SJCRH30 (cell line): Measurements from ENCODE around the gene GLT6D1. TPM values are rescaled to one million over a fixed set of nuclear protein-coding genes. Genes with fewer than 3 reads are reported as not detected.
"Not testable (repeated sequence)": the region's sequence is repeated elsewhere in the genome, so short reads cannot be mapped to it uniquely, and the experiment has no call there.

Experiments used
- DNase-seq, 2 experiments: peaks; one replicate each; pipeline ENCODE4 v3.0.0-alpha.2; 2015 to 2020
- H3K27ac ChIP-seq: fragments of 250-450 bp; sonication (Bioruptor Pico); 2 replicates; pipeline ENCODE4 v1.5.1; 2020; ENCODE audit warnings: mild to moderate bottlenecking, moderate library complexity
- H3K27me3 ChIP-seq: fragments of 250-450 bp; sonication (Bioruptor Pico); 2 replicates; pipeline ENCODE4 v1.5.1; 2020; ENCODE audit warnings: mild to moderate bottlenecking, moderate library complexity
- H3K36me3 ChIP-seq: fragments of 250-450 bp; sonication (Bioruptor Pico); 2 replicates; pipeline ENCODE4 v1.5.1; 2020; ENCODE audit warnings: mild to moderate bottlenecking, moderate library complexity
- H3K4me1 ChIP-seq: fragments of 250-450 bp; sonication (Bioruptor Pico); 2 replicates; pipeline ENCODE4 v1.5.1; 2020; ENCODE audit warnings: mild to moderate bottlenecking, moderate library complexity
- H3K4me3 ChIP-seq: fragments of 250-450 bp; sonication (Bioruptor Pico); 2 replicates; pipeline ENCODE4 v1.5.1; 2020; ENCODE audit warnings: mild to moderate bottlenecking, moderate library complexity
- H3K9me3 ChIP-seq: fragments of 250-450 bp; sonication (Bioruptor Pico); replicated peaks from 2 replicates; pipeline ENCODE4 v1.5.1; 2020; ENCODE audit warnings: mild to moderate bottlenecking, moderate library complexity
- total RNA-seq: library from RNA; depleted of rRNA; stranded (reverse); fragments of >200 nt; shearing (Covaris generic); gene quantifications from 2 replicates; pipeline ENCODE4 v1.2.3, GENCODE V29; 2014

Gene GLT6D1
- total RNA-seq, 1 experiment from 2014 or later: not detected

GRCh38 chr9:135660407-135660806 is 21.1 kb upstream of the GLT6D1 start:
- Histone ChIP-seq H3K9me3 (no peaks in the 10 kb centered on the region), H3K27ac (no peak overlapping the region), H3K36me3 (no peaks in the 10 kb centered on the region), H3K4me1 (peaks cover 11% of the 10 kb centered on the region; the same call in 1 of the 2 replicates), H3K27me3 (no peaks in the 10 kb centered on the region; the same call in 1 of the 2 replicates), H3K4me3 (no peak overlapping the region)
- no peak for DNase-seq

GRCh38 chr9:135659252-135659651 is 19.9 kb upstream of the GLT6D1 start:
- H3K9me3 ChIP-seq: no peaks in the 10 kb centered on the region; the same call in 1 of the 2 replicates
- no peak overlapping the region for H3K4me3 ChIP-seq
- H3K27ac ChIP-seq: no peak overlapping the region
- no peaks in the 10 kb centered on the region; the same call in 1 of the 2 replicates for H3K27me3 ChIP-seq
- no peaks in the 10 kb centered on the region for H3K36me3 ChIP-seq
- DNase-seq: no peak
- H3K4me1 ChIP-seq: peaks cover 11% of the 10 kb centered on the region; the same call in 1 of the 2 replicates

- no peak overlapping the region for H3K27ac ChIP-seq
- peaks cover 5% of the 10 kb centered on the region; the same call in 1 of the 2 replicates for H3K4me1 ChIP-seq
- no peaks in the 10 kb centered on the region for H3K36me3 ChIP-seq
- no peak for DNase-seq
- H3K27me3 ChIP-seq: no peaks in the 10 kb centered on the region; the same call in 1 of the 2 replicates
- peaks cover 10% of the 10 kb centered on the region for H3K9me3 ChIP-seq
- H3K4me3 ChIP-seq: no peak overlapping the region
Measured at GRCh38 chr9:135657416-135657815, 18.1 kb upstream of the GLT6D1 start.

GRCh38 chr9:135655317-135655716 is 16.0 kb upstream of the GLT6D1 start:
- no peak overlapping the region for H3K4me3 ChIP-seq
- no peak overlapping the region for H3K27ac ChIP-seq
- DNase-seq: no peak
- H3K9me3 ChIP-seq: peaks cover 10% of the 10 kb centered on the region
- H3K36me3 ChIP-seq: no peaks in the 10 kb centered on the region
- no peaks in the 10 kb centered on the region for H3K4me1 ChIP-seq
- no peaks in the 10 kb centered on the region; the same call in 1 of the 2 replicates for H3K27me3 ChIP-seq

- H3K27ac ChIP-seq: no peak overlapping the region
- H3K4me3 ChIP-seq: no peak overlapping the region
- no peak for DNase-seq
- H3K27me3 ChIP-seq: no peaks in the 10 kb centered on the region
- H3K9me3 ChIP-seq: peaks cover 29% of the 10 kb centered on the region
- no peaks in the 10 kb centered on the region for H3K4me1 ChIP-seq
- H3K36me3 ChIP-seq: no peaks in the 10 kb centered on the region
Measured at GRCh38 chr9:135650408-135650807, 11.1 kb upstream of the GLT6D1 start.

- DNase-seq: no peak
- H3K4me3 ChIP-seq: no peak overlapping the region
- H3K36me3 ChIP-seq: no peaks in the 10 kb centered on the region
- H3K4me1 ChIP-seq: no peaks in the 10 kb centered on the region
- H3K27me3 ChIP-seq: no peaks in the 10 kb centered on the region
- H3K27ac ChIP-seq: no peak overlapping the region
- peaks cover 35% of the 10 kb centered on the region for H3K9me3 ChIP-seq
Measured at GRCh38 chr9:135649508-135649907, 10.2 kb upstream of the GLT6D1 start.

GRCh38 chr9:135648494-135649410 is 9.4 kb upstream of the GLT6D1 start:
- H3K27ac ChIP-seq: no peak overlapping the region
- H3K4me3 ChIP-seq: no peak overlapping the region
- H3K36me3 ChIP-seq: no peaks in the 10 kb centered on the region
- no peaks in the 10 kb centered on the region for H3K27me3 ChIP-seq
- no peak for DNase-seq
- no peaks in the 10 kb centered on the region for H3K4me1 ChIP-seq
- H3K9me3 ChIP-seq: peaks cover 34% of the 10 kb centered on the region

GRCh38 chr9:135647884-135648283 is 8.5 kb upstream of the GLT6D1 start:
- Histone ChIP-seq H3K27ac (no peak overlapping the region), H3K4me1 (no peaks in the 10 kb centered on the region), H3K9me3 (peaks cover 26% of the 10 kb centered on the region), H3K36me3 (no peaks in the 10 kb centered on the region), H3K4me3 (no peak overlapping the region), H3K27me3 (no peaks in the 10 kb centered on the region)
- DNase-seq: no peak

GRCh38 chr9:135644631-135645218 is 5.4 kb upstream of the GLT6D1 start:
- H3K9me3 ChIP-seq: peaks cover 25% of the 10 kb centered on the region
- no peaks in the 10 kb centered on the region for H3K36me3 ChIP-seq
- DNase-seq: no peak
- H3K27ac ChIP-seq: no peak overlapping the region
- H3K27me3 ChIP-seq: no peaks in the 10 kb centered on the region
- no peaks in the 10 kb centered on the region; the same call in 1 of the 2 replicates for H3K4me1 ChIP-seq
- no peak overlapping the region for H3K4me3 ChIP-seq

- Histone ChIP-seq H3K36me3 (no peaks in the 10 kb centered on the region), H3K27ac (no peak overlapping the region)
Measured at GRCh38 chr9:135641745-135642144, 2.4 kb upstream of the GLT6D1 start.

GRCh38 chr9:135641047-135641446 is 1.7 kb upstream of the GLT6D1 start:
- no peaks in the 10 kb centered on the region for H3K36me3 ChIP-seq
- no peak overlapping the region for H3K4me3 ChIP-seq
- no peak overlapping the region for H3K27ac ChIP-seq
- H3K27me3 ChIP-seq: peaks cover 4% of the 10 kb centered on the region; the same call in 1 of the 2 replicates
- no peaks in the 10 kb centered on the region; the same call in 1 of the 2 replicates for H3K4me1 ChIP-seq
- H3K9me3 ChIP-seq: peaks cover 8% of the 10 kb centered on the region
- DNase-seq: no peak

More at GRCh38 chr9:135641745-135642144, 2.4 kb upstream of the GLT6D1 start:
- no peaks in the 10 kb centered on the region; the same call in 1 of the 2 replicates for H3K4me1 ChIP-seq
- peaks cover 8% of the 10 kb centered on the region for H3K9me3 ChIP-seq
- H3K4me3 ChIP-seq: no peak overlapping the region
- peaks cover 4% of the 10 kb centered on the region; the same call in 1 of the 2 replicates for H3K27me3 ChIP-seq
- no peak for DNase-seq

GRCh38 chr9:135636930-135637530 is 2.3 kb downstream of the GLT6D1 start:
- not testable (repeated sequence) for H3K27ac ChIP-seq, DNase-seq, H3K4me3 ChIP-seq, H3K36me3 ChIP-seq, H3K4me1 ChIP-seq, H3K9me3 ChIP-seq
- peaks cover 14% of the 10 kb centered on the region; the same call in 1 of the 2 replicates for H3K27me3 ChIP-seq

GRCh38 chr9:135632841-135633240 is 6.5 kb downstream of the GLT6D1 start:
- DNase-seq: no peak
- no peak overlapping the region for H3K27ac ChIP-seq
- H3K4me1 ChIP-seq: no peaks in the 10 kb centered on the region
- no peaks in the 10 kb centered on the region for H3K36me3 ChIP-seq
- H3K9me3 ChIP-seq: no peaks in the 10 kb centered on the region
- peaks cover 10% of the 10 kb centered on the region; the same call in 1 of the 2 replicates for H3K27me3 ChIP-seq
- H3K4me3 ChIP-seq: no peak overlapping the region

GRCh38 chr9:135624282-135624681 is 15.1 kb downstream of the GLT6D1 start:
- no peak for DNase-seq
- peaks cover 14% of the 10 kb centered on the region for H3K27me3 ChIP-seq

More at GRCh38 chr9:135624282-135624681, 15.1 kb downstream of the GLT6D1 start:
- H3K36me3 ChIP-seq: no peaks in the 10 kb centered on the region
- peaks cover 9% of the 10 kb centered on the region; the same call in 1 of the 2 replicates for H3K9me3 ChIP-seq
- no peak overlapping the region for H3K27ac ChIP-seq
- no peaks in the 10 kb centered on the region for H3K4me1 ChIP-seq
- no peak overlapping the region for H3K4me3 ChIP-seq
